H9 (cell line): ENCODE measurements around the gene DARS1. TPM values are rescaled to one million over a fixed set of nuclear protein-coding genes. Genes with fewer than 3 reads are reported as not detected.

ENCODE experiments used
- DNase-seq: peaks from one replicate; pipeline ENCODE4 v3.0.0-alpha.2; 2017
- H2AFZ ChIP-seq: one replicate; pipeline ENCODE4 v1.6.1; 2013; ENCODE audit warnings: mild to moderate bottlenecking, low read length, control low read depth, moderate library complexity
- H2AK5ac ChIP-seq: 2 replicates; pipeline ENCODE4 v1.6.1; 2013; ENCODE audit warnings: low read length, control low read depth, mixed read lengths; ENCODE audit not compliant: insufficient read length
- H2BK120ac ChIP-seq: one replicate; pipeline ENCODE4 v1.6.1; 2013; ENCODE audit warnings: low read depth, mild to moderate bottlenecking, low read length, control low read depth, inconsistent platforms; ENCODE audit not compliant: poor library complexity, severe bottlenecking
- H2BK12ac ChIP-seq: 2 replicates; pipeline ENCODE4 v1.6.1; 2013; ENCODE audit warnings: low read length, control low read depth, mixed read lengths, low read depth; ENCODE audit not compliant: insufficient read length
- H2BK15ac ChIP-seq: 2 replicates; pipeline ENCODE4 v1.6.1; 2013; ENCODE audit warnings: low read depth, low read length, control low read depth
- H2BK20ac ChIP-seq: one replicate; pipeline ENCODE4 v1.6.1; 2013; ENCODE audit warnings: low read depth, mild to moderate bottlenecking, low read length, control low read depth, inconsistent platforms; ENCODE audit not compliant: poor library complexity, severe bottlenecking
- H2BK5ac ChIP-seq: 2 replicates; pipeline ENCODE4 v1.6.1; 2013; ENCODE audit warnings: low read length, control low read depth, mixed read lengths; ENCODE audit not compliant: insufficient read length
- H3K14ac ChIP-seq: 2 replicates; pipeline ENCODE4 v1.6.1; 2013; ENCODE audit warnings: low read length, control low read depth; ENCODE audit not compliant: insufficient read depth
- H3K18ac ChIP-seq: 2 replicates; pipeline ENCODE4 v1.6.1; 2013; ENCODE audit warnings: low read depth, mild to moderate bottlenecking, mixed read lengths, low read length, control low read depth; ENCODE audit not compliant: insufficient read length
- H3K23ac ChIP-seq: 2 replicates; pipeline ENCODE4 v1.6.1; 2013; ENCODE audit warnings: low read length, control low read depth, mixed read lengths, low read depth; ENCODE audit not compliant: insufficient read length
- H3K23me2 ChIP-seq: 2 replicates; pipeline ENCODE4 v1.6.1; 2013; ENCODE audit warnings: low read depth, mild to moderate bottlenecking, mixed read lengths, low read length, control low read depth; ENCODE audit not compliant: insufficient read length, poor library complexity, severe bottlenecking
- H3K27ac ChIP-seq: 2 replicates; pipeline ENCODE4 v1.5.1; 2013; ENCODE audit warnings: low read length, control low read depth, mixed read lengths, low read depth; ENCODE audit not compliant: insufficient read length
- H3K27me3 ChIP-seq: 2 replicates; pipeline ENCODE4 v1.6.1; 2013; ENCODE audit warnings: low read length, control low read depth, inconsistent platforms; ENCODE audit not compliant: insufficient read depth
- H3K4ac ChIP-seq: 2 replicates; pipeline ENCODE4 v1.6.1; 2013; ENCODE audit warnings: low read depth, mild to moderate bottlenecking, control low read depth, inconsistent platforms, low read length, moderate library complexity
- H3K4me1 ChIP-seq: 2 replicates; pipeline ENCODE4 v1.6.1; 2013; ENCODE audit warnings: low read length, control low read depth, inconsistent platforms; ENCODE audit not compliant: insufficient read depth
- H3K4me2 ChIP-seq: 2 replicates; pipeline ENCODE4 v1.6.1; 2013; ENCODE audit warnings: low read length, control low read depth, mixed read lengths; ENCODE audit not compliant: insufficient read length, insufficient read depth
- H3K56ac ChIP-seq: 2 replicates; pipeline ENCODE4 v1.6.1; 2013; ENCODE audit warnings: low read depth, mild to moderate bottlenecking, mixed read lengths, low read length, control low read depth; ENCODE audit not compliant: insufficient read length
- H3K79me1 ChIP-seq: 2 replicates; pipeline ENCODE4 v1.6.1; 2013; ENCODE audit warnings: low read depth, mild to moderate bottlenecking, moderate library complexity, low read length, control low read depth, inconsistent platforms; ENCODE audit not compliant: insufficient read depth, poor library complexity, severe bottlenecking
- H3K79me2 ChIP-seq: 2 replicates; pipeline ENCODE4 v1.6.1; 2013; ENCODE audit warnings: low read length, control low read depth, inconsistent platforms; ENCODE audit not compliant: insufficient read depth
- H3K9ac ChIP-seq: 2 replicates; pipeline ENCODE4 v1.6.1; 2013; ENCODE audit warnings: low read length, control low read depth, mixed read lengths; ENCODE audit not compliant: insufficient read length; ENCODE audit errors: extremely low read depth
- H3K9me3 ChIP-seq: one replicate; pipeline ENCODE4 v1.6.1; 2013; ENCODE audit warnings: low read depth, low read length, inconsistent platforms; ENCODE audit not compliant: control insufficient read depth
- H3T11ph ChIP-seq: one replicate; pipeline ENCODE4 v1.6.1; 2013; ENCODE audit warnings: mild to moderate bottlenecking, low read length, control low read depth, inconsistent platforms
- H4K20me1 ChIP-seq: one replicate; pipeline ENCODE4 v1.6.1; 2013; ENCODE audit not compliant: control insufficient read depth, insufficient read length, insufficient read depth
- H4K5ac ChIP-seq: 2 replicates; pipeline ENCODE4 v1.6.1; 2013; ENCODE audit warnings: low read depth, mild to moderate bottlenecking, mixed read lengths, low read length, control low read depth; ENCODE audit not compliant: insufficient read length
- H4K8ac ChIP-seq: replicated peaks from 2 replicates; pipeline ENCODE4 v1.6.1; 2013; ENCODE audit warnings: low read length, control low read depth, mixed read lengths, low read depth; ENCODE audit not compliant: insufficient read length
- H4K91ac ChIP-seq: 2 replicates; pipeline ENCODE4 v1.6.1; 2013; ENCODE audit warnings: low read depth, mild to moderate bottlenecking, moderate library complexity, mixed read lengths, low read length, control low read depth; ENCODE audit not compliant: insufficient read length
- H3K27ac Mint-ChIP-seq, 3 experiments: 2 replicates in 2 of 3; 3 replicates in 1 of 3; pipeline ENCODE4 v1.8.0; 2020 to 2021; ENCODE audit warnings: mixed read lengths in 3 of 3, mild to moderate bottlenecking in 1 of 3, moderate library complexity in 1 of 3
- H3K27me3 Mint-ChIP-seq: 2 replicates; pipeline ENCODE4 v1.8.0; 2021; ENCODE audit warnings: low read depth, mild to moderate bottlenecking, moderate library complexity, mixed read lengths
- H3K36me3 Mint-ChIP-seq, 3 experiments: 2 replicates in 2 of 3; 3 replicates in 1 of 3; pipeline ENCODE4 v1.8.0; 2020 to 2021; ENCODE audit warnings: low read depth in 3 of 3, mixed read lengths in 3 of 3; ENCODE audit not compliant: insufficient read depth in 1 of 3
- H3K4me1 Mint-ChIP-seq, 2 experiments: 2 replicates each; pipeline ENCODE4 v1.8.0; 2020; ENCODE audit warnings: mixed read lengths in 2 of 2
- H3K4me3 Mint-ChIP-seq, 2 experiments: 2 replicates in 1 of 2; 3 replicates in 1 of 2; pipeline ENCODE4 v1.8.0; 2020 to 2021; ENCODE audit warnings: mild to moderate bottlenecking in 2 of 2, mixed read lengths in 2 of 2, moderate library complexity in 1 of 2
- H3K9me3 Mint-ChIP-seq, 2 experiments: 2 replicates in 1 of 2; 3 replicates in 1 of 2; pipeline ENCODE4 v1.8.0; 2020; ENCODE audit warnings: mild to moderate bottlenecking in 2 of 2, mixed read lengths in 2 of 2, moderate library complexity in 1 of 2
- CTCF ChIP-seq: fragments of 200-600 bp; sonication (generic); conservative IDR thresholded peaks from 3 replicates; pipeline ENCODE4 v1.8.0; 2021; ENCODE audit warnings: antibody characterized with exemption, mild to moderate bottlenecking
- WGBS: extraction: QIAGEN DNeasy Blood & Tissue Kit; methylation state at CpG from one replicate; pipeline ENCODE4 v1.1.7; 2013; ENCODE audit warnings: missing lambda C conversion rate, low lambda C conversion rate, mixed read lengths; ENCODE audit not compliant: insufficient read length; ENCODE audit errors: extremely low coverage; 5-methylcytosine and 5-hydroxymethylcytosine counted together
- total RNA-seq: library from RNA; stranded (reverse); gene quantifications from 2 replicates; pipeline ENCODE4 v1.2.1, GENCODE V29; 2021

The DARS1 gene
- total RNA-seq, 1 experiment from 2014 or later = 117 TPM

- H3K36me3 Mint-ChIP-seq = peaks cover 0 to 10% (median 0%) of the 10 kb centered on the region in 3 experiments; a peak in 2 of 7 replicates
- Histone ChIP-seq H3K23ac (no peak overlapping the region), H3K14ac (no peak overlapping the region), H3K27me3 (no peaks in the 10 kb centered on the region), H2BK12ac (no peak overlapping the region), H3K9me3 (no peaks in the 10 kb centered on the region), H3K79me2 (no peaks in the 10 kb centered on the region), H2AFZ (no peak overlapping the region), H3T11ph (no peak overlapping the region), H4K5ac (no peak overlapping the region), H2BK5ac (no peak overlapping the region), H2BK120ac (no peak overlapping the region), H4K8ac (no peak overlapping the region), H3K27ac (no peak overlapping the region), H3K9ac (no peak overlapping the region), H3K4me1 (peaks cover 6% of the 10 kb centered on the region; the same call in 1 of the 2 replicates), H2BK15ac (no peak overlapping the region), H3K4me2 (no peak overlapping the region), H3K4ac (no peak overlapping the region), H3K23me2 (no peaks in the 10 kb centered on the region), H3K18ac (no peak overlapping the region), H3K56ac (no peak overlapping the region), H2BK20ac (no peak overlapping the region), H2AK5ac (no peak overlapping the region), H3K79me1 (no peaks in the 10 kb centered on the region), H4K91ac (no peak overlapping the region), H4K20me1 (no peaks in the 10 kb centered on the region)
- peaks cover 4 to 5% of the 10 kb centered on the region in 2 experiments; a peak in 2 of 5 replicates for H3K9me3 Mint-ChIP-seq
- no peak for DNase-seq
- H3K4me1 Mint-ChIP-seq = peaks cover 17 to 23% of the 10 kb centered on the region in 2 experiments
- H3K4me3 Mint-ChIP-seq = no peak overlapping the region
- WGBS = no CpG with 5 or more reads among the region's 9 CpGs
- peak overlapping the region in 1 of 3 experiments; percentile 42; a peak in 2 of 7 replicates for H3K27ac Mint-ChIP-seq
- no peak for TF ChIP-seq CTCF
- no peaks in the 10 kb centered on the region for H3K27me3 Mint-ChIP-seq
These were observed 22.9 kb upstream of the DARS1 start for GRCh38 chr2:136008205-136008865.
